ENCODE data around the gene AS3MT. TPM values are rescaled to one million over a fixed set of nuclear protein-coding genes. Genes with fewer than 3 reads are reported as not detected.

Gene AS3MT
- total RNA-seq, 1 donor from 2014 or later = 0.36 TPM

Other genes starting within 250 kb of the AS3MT start
- gene TRIM8, start 225.0 kb upstream of the AS3MT start, total RNA-seq = 53.7 and 54.4 TPM in 2 replicates
- 4.7 TPM in 2 replicates for gene ARL3, start 155.1 kb upstream of the AS3MT start, total RNA-seq
- 28.6 and 30.9 TPM in 2 replicates for gene SFXN2, start 154.8 kb upstream of the AS3MT start, total RNA-seq
- 26.6 and 27.7 TPM in 2 replicates for gene WBP1L, start 125.5 kb upstream of the AS3MT start, total RNA-seq
- gene CYP17A1, start 32.1 kb upstream of the AS3MT start, total RNA-seq = not detected in 2 replicates
- gene BORCS7, start 15.2 kb upstream of the AS3MT start, total RNA-seq = 11.8 and 11.9 TPM in 2 replicates
- 6.1 and 6.8 TPM in 2 replicates for gene CNNM2, start 48.8 kb downstream of the AS3MT start, total RNA-seq